ENCODE data around the gene ZC3H6. TPM values are rescaled to one million over a fixed set of nuclear protein-coding genes. Genes with fewer than 3 reads are reported as not detected.

ZC3H6 gene
- total and polyA plus RNA-seq, 12 donors = 2.5 to 19.0 (median 9.5) TPM

DNA sequence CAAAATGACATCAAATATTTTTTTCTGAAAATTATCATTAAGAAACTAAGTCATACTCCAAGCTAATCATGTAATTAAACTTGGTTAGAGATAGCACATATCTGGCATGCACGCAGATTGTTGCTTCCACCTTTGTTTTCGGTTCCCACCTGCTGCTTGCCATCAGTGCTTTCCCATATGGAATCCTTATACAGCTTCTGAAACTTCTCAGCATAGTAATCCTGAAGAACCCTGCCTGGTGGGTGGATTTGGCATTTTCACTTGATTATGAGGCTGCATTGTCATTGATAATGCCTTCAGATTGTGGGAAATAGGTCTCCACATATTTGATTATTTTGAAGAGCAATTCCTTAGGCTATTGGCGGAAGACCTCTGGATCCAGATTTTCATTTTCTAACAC is 47.5 kb downstream of the ZC3H6 start:
- no peak overlapping the region for H3K4me3 ChIP-seq
- WGBS, 4 donors = 95 to 99% (median 97%) methylated on average over 3 of the region's 3 CpGs
- no peak for DNase-seq
- no peak overlapping the region for H3K27ac ChIP-seq
- H3K9me3 ChIP-seq (replicated peaks in 1 of 3) = no peaks in the 10 kb centered on the region
- intact Hi-C loops (cut with DNase I) = no loop called here
- no peak for TF ChIP-seq POLR2A (IDR thresholded peaks at IDR 0.05)
- TF ChIP-seq, protein P1, sequence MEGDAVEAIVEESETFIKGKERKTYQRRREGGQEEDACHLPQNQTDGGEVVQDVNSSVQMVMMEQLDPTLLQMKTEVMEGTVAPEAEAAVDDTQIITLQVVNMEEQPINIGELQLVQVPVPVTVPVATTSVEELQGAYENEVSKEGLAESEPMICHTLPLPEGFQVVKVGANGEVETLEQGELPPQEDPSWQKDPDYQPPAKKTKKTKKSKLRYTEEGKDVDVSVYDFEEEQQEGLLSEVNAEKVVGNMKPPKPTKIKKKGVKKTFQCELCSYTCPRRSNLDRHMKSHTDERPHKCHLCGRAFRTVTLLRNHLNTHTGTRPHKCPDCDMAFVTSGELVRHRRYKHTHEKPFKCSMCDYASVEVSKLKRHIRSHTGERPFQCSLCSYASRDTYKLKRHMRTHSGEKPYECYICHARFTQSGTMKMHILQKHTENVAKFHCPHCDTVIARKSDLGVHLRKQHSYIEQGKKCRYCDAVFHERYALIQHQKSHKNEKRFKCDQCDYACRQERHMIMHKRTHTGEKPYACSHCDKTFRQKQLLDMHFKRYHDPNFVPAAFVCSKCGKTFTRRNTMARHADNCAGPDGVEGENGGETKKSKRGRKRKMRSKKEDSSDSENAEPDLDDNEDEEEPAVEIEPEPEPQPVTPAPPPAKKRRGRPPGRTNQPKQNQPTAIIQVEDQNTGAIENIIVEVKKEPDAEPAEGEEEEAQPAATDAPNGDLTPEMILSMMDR (IDR thresholded peaks at IDR 0.05) = no peak
- peaks cover 0 to 4% of the 10 kb centered on the region in 2 donors for H3K36me3 ChIP-seq (replicated peaks in 1 of 2)
- H3K27me3 ChIP-seq = no peaks in the 10 kb centered on the region
- H3K4me1 ChIP-seq (replicated peaks in 1 of 2) = peaks cover 0 to 5% of the 10 kb centered on the region in 2 donors

DNA sequence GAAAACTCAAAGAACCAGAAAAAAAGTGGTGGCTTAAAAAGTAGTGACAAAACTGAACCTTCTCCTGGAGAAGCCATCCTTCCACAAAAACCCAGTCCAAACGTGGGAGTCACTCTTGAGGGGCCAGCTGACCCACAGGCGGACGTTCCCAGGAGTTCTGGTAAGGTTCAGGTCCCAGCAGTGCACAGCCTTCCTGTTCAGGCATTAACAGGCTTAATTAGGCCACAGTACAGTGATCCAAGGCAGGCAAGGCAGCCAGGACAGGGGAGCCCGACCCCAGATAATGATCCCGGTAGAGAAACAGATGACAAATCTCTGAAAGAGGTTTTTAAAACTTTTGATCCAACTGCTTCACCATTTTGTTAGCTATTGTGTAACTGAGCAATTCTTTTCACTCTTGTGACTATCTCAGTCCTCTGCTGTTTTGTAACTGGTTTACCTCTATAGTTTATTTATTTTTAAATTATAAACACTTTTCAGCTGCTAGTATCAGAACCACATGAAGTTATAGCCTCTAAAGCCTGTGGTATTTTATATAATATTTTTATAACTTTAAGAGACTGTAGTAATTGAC is 56.8 kb downstream of the ZC3H6 start:
- Histone ChIP-seq H3K27me3 (no peaks in the 10 kb centered on the region), H3K9me3 (replicated peaks in 1 of 3) (no peaks in the 10 kb centered on the region), H3K4me3 (no peak overlapping the region), H3K27ac (no peak overlapping the region), H3K4me1 (replicated peaks in 1 of 2) (no peaks in the 10 kb centered on the region), H3K36me3 (replicated peaks in 1 of 2) (no peaks in the 10 kb centered on the region)
- 76 to 90% (median 82%) methylated on average over 5 of the region's 5 CpGs for WGBS, 4 donors
- TF ChIP-seq POLR2A (IDR thresholded peaks at IDR 0.05) = no peak
- TF ChIP-seq, protein P1 (IDR thresholded peaks at IDR 0.05) = no peak
- no peak for DNase-seq
- intact Hi-C loops (cut with DNase I) = no loop called here

DNA sequence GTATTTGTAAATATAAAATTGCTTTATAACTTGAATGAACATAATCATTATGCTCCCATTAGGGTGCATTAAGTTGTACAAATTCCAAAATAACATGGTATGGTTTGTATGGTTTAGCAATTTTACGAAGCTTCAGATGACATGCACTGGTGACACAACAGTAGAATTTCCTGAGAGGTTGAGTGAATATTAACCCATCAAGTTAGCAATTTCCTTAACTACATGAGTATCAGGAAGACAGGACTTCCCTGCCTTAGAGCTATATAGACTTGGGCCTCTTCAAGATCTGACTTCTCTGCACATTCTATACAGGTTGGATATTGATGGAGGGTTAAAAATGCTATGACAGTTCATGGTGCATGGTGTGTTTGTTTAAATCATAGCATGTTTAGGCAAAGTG is 60.2 kb downstream of the ZC3H6 start:
- Histone ChIP-seq H3K36me3 (replicated peaks in 1 of 2) (no peaks in the 10 kb centered on the region), H3K4me1 (replicated peaks in 1 of 2) (no peaks in the 10 kb centered on the region), H3K27me3 (no peaks in the 10 kb centered on the region), H3K4me3 (no peak overlapping the region), H3K27ac (no peak overlapping the region), H3K9me3 (replicated peaks in 1 of 3) (no peaks in the 10 kb centered on the region)
- no peak for DNase-seq
- WGBS, 4 donors = 74 to 100% (median 89%) methylated on average over 1 of the region's 1 CpG
- TF ChIP-seq POLR2A (IDR thresholded peaks at IDR 0.05) = no peak
- TF ChIP-seq, protein P1 (IDR thresholded peaks at IDR 0.05) = no peak
- intact Hi-C loops (cut with DNase I) = no loop called here

DNA sequence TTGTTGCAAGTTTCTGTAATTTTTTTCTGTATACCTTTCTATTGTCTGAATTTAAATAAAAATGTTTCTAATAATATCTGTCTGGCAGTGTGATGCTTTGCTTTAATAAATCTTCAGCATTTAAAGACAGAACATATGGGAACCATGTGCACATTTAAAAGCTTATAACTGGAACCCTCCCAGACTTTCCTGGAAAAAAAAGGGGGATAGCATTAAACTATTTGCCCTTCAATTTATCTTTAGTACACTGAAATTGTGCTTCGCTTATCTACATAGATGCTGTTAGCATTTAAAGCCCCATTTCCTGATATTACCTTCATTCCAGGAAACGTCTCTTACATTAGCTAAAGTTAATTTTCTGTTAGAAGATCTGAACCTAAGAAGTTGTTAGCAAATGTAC is 64.6 kb downstream of the ZC3H6 start:
- DNase-seq = no peak
- Histone ChIP-seq H3K36me3 (replicated peaks in 1 of 2) (no peaks in the 10 kb centered on the region), H3K4me3 (no peak overlapping the region), H3K27ac (no peak overlapping the region), H3K9me3 (replicated peaks in 1 of 3) (no peaks in the 10 kb centered on the region), H3K4me1 (replicated peaks in 1 of 2) (no peaks in the 10 kb centered on the region), H3K27me3 (no peaks in the 10 kb centered on the region)
- WGBS, 4 donors = 61 to 75% (median 68%) methylated on average over 2 of the region's 2 CpGs
- TF ChIP-seq, protein P1 (IDR thresholded peaks at IDR 0.05) = no peak
- no peak for TF ChIP-seq POLR2A (IDR thresholded peaks at IDR 0.05)
- intact Hi-C loops (cut with DNase I) = no loop called here
